Esophagus muscularis mucosa (tissue), 4 donors: Measurements from ENCODE around the gene ZNF629.

ENCODE experiments used
- CTCF ChIP-seq, 3 experiments: fragments of 200-600 bp in 2 of 3; fragments of 450-650 bp in 1 of 3; sonication (generic) in 2 of 3; IDR thresholded peaks; one replicate each; pipeline ENCODE4 v1.5.1; 2017 to 2019; ENCODE audit warnings: antibody characterized with exemption in 3 of 3, mild to moderate bottlenecking in 2 of 3, moderate library complexity in 1 of 3
- EP300 ChIP-seq: sonication (generic); formaldehyde crosslinking; IDR thresholded peaks from one replicate; pipeline ENCODE4 v1.6.1; 2017; ENCODE audit warnings: antibody characterized with exemption
- POLR2A ChIP-seq: fragments of 450-650 bp; IDR thresholded peaks from one replicate; pipeline ENCODE4 v1.6.1; 2017; ENCODE audit warnings: antibody characterized with exemption, moderate library complexity, mild to moderate bottlenecking, low read depth
- POLR2AphosphoS5 ChIP-seq, 2 donors: sonication (generic); formaldehyde crosslinking; IDR thresholded peaks; one replicate each; pipeline ENCODE4 v1.6.1; 2017; ENCODE audit warnings: antibody characterized with exemption in 2 of 2

DNA sequence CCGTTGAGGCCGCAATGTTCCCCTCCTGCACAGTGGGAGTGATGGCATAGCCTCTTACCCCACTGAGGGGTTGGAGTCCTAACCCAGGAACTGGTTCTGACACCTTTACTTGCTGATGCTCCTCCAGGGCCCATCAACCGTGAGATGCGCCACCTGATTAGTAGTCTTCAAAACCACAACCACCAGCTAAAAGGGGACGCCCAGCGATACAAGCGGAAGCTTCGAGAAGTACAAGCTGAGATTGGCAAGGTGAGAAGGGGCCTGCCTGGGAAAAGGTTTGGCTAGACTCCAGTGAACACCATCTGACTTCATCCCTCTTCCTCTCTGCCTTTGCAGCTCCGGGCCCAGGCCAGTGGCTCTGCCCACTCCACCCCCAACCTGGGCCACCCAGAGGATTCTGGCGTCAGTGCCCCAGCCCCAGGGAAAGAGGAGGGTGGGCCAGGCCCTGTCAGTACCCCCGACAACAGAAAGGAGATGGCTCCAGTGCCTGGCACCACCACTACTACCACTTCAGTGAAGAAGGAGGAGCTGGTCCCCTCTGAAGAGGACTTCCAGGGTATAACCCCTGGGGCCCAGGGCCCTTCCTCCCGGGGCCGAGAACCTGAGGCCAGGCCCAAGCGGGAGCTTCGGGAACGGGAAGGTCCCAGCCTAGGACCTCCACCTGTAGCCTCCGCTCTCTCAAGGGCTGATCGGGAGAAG is 19.1 kb downstream of the ZNF629 start:
- TF ChIP-seq EP300 (no peak), CTCF (IDR thresholded peaks at IDR 0.05) (no peak), POLR2A (no peak), POLR2AphosphoS5 (IDR thresholded peaks at IDR 0.05) (no peak)
